Measurements from ENCODE around the gene DPH6. TPM values are rescaled to one million over a fixed set of nuclear protein-coding genes. Genes with fewer than 3 reads are reported as not detected.

The DPH6 gene
- total RNA-seq, 1 donor from 2014 or later, result 30.0 TPM

DNA sequence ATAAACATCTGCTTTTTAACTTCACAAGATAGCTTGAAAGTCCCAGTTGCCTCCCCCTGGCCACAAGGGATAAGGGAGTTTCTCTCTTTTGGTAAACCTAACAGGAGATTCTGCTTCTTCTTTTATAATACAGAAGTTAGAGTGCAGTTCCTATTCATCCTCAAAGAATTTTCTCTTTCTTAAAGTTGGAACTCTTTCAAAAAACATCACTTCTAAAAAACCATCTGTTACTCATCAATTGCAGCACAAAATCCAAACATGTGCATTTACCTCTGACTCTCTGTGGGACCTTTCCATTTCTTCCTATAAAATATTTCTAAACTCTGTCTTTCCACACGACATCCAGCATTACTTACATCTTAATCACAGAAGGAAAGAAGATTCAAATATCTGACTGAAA, 5.1 kb downstream of the DPH6 start:
- peak; percentile 56 for DNase-seq

DNA sequence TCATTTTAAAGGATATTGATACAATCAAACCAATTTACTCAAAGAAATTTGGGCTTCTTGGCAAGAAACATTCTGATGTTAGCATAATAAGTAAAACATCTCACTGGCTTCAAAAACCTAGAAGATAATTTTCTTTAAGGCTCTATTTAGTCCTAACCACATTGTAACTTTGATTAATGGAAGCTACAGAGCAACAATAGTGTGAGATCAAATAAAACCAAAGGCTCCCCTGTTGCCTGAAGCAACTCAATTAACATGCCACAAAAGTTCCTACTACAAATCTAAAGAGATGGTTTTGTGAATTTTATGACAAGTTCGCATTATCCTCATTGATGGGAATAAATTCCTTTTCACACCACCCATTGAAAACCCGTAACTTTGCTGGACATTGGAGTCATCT, 5.9 kb downstream of the DPH6 start:
- no peak for DNase-seq

DNA sequence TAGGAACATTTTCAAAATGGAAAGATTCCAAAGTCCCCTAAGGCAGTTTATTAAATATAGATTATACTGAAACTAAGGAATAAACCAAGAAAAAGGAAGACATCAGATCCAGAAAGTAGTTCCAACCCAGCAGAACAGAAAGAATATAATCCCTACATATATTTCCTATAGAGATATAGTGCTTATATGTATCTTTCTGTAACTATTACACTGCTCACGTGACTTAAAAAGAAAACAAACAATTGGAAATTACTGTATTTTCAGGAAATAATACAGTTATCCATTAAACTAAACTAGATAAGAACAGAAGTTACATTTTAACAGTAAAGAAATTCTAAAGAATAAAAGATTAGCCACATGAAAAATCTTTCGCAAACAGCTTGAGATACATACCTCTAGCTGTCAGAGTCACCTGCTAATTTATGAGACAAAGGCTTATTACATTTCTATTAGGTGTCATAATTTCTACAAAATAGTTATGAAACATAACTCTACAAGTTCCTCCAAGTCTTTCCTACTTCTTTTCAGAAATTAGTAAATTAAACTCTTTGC, 10.5 kb downstream of the DPH6 start:
- no peak for DNase-seq

DNA sequence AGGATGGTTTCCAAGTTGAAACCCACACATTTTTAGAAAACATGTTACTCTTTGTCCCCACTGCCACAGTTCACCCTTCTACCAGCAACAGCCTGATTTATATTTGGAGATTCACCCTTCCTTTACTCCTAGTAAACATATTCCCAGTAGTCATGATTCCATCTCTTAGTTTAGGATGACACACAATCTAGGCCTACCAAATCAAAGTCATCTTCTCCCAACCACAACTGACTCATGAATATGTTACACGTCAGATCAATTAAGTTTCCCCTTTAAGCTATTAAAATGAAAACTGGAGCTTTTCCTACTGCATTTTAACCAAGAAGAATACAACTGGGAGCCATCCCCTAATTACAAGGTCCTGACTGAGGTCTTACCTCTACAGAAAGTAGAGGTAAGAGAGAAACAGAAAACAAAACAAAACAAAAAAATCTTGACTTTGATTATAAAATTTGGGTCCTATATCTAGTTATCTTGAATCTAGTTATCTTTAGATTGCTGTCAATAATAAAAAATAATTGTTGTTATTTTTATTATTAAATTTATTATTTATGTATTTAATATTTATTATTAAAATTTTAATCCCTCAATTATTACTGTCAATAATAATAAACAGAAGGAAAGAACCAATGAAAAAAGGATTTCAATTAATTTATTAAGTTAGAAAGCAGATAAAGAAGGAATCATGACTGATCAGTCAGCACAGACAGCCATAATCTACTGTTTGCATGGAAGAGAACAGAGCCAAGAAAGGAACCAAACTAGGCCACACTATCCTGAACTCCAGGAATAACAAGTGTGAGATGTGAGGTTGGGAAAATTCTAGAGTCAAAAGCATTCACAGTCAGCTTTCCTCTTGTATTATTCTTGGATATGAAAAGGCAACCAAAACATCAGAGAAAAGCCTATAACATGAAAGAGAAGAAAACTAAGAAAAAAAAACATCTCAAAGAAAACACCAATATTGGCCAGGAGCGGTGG, 12.5 kb downstream of the DPH6 start:
- DNase-seq, result no peak

DNA sequence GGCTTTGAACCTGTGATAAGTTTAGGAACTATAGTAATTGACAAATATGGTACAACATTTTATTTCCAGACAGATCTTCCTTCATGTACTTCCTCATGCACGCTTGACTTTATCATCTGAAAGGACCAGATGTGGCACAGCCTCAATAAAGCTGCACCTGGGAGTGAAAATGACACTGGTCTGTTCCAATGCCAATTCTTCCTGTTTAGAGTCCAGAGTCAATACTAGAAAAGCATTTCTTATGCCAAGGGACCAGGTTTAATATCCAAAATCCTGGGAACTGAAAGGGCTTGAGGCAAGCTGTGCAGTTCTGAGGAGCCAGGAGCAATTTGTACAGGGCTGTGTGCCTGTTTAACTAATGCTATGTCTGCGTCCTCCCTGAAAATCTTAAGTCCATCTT, 15.3 kb downstream of the DPH6 start:
- no peak for DNase-seq

DNA sequence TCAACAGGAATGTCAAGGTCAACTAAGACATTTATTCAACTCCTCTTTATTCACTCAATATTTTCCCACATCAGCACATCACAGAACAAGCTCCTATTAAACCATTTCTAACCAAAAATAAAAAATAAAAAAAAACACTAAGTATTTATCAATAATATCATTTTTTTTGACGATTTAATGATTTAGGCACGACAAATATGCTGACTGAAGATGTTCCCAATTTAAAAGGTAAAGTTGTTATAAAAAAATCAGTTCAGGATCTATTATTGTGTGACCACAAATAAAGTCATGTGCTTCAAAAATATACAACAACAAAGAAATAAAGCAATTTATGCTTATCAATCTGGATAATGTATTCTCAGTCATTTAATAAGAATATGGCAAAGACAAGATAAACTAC, 16.2 kb downstream of the DPH6 start:
- DNase-seq, result no peak

DNA sequence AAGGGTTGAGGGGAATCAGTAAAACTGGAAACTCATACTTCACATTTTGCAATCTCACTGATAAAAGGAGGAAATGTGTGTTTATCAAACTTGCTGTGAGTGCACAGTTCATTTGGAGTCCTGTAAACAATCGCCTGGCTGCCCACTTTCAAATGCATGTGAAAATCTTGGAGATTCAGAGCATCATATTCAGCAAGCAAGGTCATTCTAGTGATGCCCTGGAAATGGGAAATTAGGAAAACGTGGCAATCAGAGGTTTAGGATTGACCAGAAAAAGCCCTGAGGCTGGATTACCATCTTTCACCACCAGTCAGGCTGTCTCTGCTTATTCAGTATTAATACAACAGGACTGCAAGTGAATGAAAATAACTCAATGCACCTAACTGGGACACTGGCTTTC, 23.9 kb downstream of the DPH6 start:
- DNase-seq, result no peak

DNA sequence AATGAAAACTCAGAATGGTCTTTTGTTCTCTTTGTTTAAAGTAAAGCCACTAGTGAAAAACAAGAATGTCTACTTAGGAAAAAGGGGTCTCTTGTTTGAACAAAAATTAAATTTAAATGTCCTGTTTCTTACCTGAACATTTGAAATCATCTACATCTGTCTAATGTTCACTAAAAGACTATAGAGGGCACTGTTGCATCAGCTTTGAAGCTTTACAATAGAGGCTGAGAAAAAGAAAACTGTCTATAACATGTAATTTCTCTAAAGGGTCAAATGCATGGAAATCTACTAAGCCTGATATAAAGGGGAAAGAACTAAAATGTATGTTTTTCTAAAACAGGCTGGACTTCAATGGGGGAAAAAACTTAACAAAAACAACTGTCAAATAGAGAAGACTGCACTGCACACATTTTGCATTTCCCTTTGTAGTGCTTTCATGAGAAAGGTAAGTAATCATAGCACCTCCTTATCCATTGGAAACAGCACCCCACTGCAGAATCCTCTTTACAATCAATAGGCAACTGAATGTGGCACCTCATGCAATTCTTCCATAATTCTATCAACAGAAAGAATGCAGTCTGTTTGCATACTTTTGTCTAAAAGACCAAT, 26.3 kb downstream of the DPH6 start:
- DNase-seq, result peak; percentile 85

DNA sequence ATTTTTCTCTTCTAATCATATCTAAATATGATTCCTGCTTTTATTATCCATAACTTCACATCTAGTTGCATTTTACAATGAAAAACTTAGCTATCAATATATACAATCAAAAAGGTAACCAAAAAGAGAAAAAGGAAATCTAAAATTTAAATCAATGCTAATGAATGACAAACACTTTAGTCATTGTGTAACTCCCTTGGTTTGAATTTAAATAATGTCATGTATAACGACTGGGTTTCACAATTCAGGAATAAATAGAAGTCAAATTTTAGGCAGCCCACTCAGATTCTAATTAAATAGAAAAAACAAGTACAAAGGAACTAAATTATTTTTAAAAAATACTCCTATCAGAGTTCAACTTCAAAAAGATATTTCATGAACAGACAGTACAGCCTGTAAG, 26.9 kb downstream of the DPH6 start:
- no peak for DNase-seq

DNA sequence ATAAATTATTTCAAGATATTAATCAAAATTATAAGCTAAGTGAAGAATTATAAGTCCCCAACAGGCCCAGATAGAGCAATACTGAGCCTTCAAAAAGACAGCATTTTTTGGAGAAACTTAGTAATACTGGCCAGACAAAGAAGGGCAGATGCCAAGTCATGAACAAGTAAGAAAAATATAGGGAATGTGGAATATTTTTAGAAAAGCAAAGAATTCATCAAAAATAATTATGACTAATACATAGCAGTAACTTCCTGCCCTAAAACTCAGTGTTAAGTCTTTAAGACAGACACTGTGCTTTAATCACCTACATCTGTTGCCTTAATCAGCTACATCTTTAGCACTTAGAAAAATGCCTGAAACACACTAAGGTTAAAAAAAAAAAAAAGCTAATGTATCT, 31.2 kb downstream of the DPH6 start:
- no peak for DNase-seq

DNA sequence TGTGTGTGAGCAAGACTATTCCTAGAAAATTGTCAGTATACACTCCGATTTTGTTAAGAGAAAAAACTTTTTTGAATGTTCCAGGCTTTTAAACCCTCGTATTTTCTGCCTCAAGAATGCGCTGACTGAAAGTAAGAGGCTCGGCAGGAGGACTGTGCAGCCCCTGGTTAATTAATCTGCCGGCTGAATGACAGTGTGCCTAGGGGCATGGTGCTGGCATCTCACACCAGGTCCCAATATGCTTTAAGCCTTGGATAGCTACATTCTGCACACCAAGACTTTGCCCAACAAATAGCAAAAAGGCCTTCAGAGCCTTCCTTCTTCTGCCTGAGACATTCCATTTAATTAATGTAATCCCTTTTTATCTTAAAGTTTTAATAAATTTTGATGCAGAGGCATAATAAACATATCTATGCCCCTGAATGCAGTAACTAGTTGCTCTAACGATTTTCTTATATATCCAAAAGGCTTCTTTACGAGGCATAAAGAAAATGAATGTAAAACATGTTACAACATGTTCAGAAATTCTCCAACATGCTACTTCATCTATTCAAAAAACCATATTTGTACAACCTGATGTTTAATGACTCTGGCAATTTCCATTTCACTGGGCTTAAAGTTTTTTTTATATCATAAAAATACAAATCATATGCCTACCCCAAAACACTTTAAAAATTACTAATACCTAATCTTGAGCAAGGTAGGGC, 37.9 kb downstream of the DPH6 start:
- DNase-seq, result no peak

DNA sequence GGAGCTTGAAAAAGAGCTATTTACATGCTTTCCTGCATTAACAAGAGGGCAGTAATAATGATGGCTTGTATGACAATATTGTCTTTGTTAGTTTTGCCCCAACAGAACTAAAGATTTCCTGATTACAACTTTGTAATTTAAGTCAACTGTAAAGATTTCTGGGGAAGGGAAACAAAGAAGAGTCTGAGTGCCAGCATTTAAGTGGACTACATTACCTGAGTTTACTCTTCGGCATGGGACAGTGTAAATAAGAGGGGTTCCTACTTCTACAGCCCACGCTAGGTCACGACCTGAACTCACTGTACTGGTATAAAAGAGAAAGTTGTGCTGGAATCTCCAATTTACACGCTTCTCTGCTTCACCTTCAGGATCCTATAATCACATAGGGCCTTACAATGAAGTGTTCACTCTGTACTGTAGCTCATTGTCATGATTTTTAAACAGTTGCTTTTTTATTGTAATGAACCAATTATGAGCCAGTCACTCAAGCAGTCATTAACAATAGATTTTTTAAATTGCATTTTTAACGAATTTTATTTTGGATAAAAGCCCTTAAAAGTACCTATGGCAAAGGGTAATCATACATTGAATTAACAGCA, 39.6 kb downstream of the DPH6 start:
- DNase-seq, result no peak

DNA sequence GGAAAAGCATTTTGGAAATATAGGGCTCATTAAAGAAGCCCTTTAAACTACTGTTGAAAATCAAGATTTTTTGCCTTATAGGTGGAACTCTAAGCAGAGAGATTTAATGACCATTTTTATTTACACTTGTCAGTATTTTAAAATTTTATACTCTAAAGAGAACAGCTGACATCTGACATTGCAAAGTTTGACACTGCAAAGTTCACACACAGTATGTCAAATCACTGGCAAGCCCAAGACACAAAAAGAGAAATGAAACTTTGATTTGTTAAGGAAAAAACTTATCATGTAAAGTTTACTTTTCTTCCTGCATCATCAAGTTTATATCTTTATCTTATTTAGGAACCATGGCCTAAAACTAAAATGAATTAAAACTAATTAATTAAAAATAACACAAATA, 40.2 kb downstream of the DPH6 start:
- no peak for DNase-seq

DNA sequence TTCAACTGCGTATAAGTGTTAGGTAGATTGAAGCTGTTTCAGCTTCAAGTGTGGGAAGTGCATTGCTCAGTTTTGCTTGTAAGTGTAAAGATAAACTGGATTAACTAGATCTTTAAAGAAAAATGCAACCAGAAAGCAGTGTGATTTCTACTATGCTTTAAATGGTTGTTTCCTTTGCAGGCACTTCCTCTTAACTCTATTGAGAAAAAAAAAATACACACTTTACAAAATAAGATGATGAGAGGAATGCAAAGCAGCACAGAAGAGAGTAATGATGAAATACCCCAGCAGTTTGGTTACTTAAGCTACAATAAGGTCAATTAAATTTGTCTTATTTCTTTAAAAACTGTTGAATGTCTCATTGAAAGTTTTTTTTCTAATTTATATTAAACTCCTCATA, 40.8 kb downstream of the DPH6 start:
- DNase-seq, result no peak

DNA sequence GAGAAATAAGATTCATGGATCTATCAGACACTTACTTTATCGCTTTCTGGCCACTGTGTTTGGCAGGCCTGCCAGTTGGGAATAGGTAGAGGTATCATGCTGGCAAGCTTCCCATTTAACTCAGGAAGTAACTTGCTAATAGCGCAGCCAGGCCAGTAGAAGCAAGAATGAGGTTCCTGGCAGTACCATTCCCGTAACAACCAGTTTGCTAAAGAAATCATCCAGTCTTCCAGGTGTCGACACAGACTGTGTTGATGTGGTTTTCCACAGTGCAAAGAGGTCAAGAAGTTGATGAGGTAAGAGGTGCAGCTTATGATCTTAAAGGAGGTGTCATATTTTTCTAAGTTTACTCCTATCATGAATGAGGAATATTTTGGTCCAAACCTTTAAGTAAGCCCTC, 46.2 kb downstream of the DPH6 start:
- no peak for DNase-seq

DNA sequence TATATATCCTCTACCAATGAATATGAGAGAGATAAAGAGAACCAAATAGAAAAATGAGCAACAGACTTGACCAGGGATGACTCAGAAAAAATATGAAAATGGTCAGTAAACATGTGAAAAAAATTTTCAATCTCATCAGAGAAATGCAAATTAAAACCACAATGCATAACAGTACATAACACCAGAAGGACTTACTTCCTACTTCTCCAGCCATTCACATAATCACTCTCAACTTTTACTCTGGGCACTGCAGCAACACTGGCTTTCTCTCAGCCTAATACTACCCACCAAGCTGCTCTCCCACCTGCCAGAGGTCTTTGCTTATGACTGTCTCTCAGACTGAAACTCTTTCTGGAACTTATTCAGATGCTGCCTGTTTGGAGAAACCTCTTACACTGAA, 49.4 kb downstream of the DPH6 start:
- no peak for DNase-seq

DNA sequence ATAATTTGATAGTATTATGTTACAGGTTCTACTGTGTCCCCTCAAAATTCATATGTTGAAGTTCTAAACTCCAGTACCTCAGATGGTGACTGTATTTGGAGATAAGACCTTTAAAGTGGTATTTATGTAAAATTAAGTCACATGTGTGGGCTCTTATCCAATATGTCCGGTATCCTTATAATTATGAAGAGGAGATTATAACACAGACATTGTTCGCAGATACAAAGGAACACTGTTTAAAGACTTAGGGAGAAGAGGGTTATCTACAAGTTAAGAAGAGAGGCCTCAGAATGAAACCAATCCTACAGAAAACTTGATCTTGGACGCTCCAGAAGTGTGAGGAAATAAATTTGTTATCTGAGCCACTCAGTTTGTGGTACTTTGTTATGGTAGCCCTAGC, 50.9 kb downstream of the DPH6 start:
- DNase-seq, result no peak

DNA sequence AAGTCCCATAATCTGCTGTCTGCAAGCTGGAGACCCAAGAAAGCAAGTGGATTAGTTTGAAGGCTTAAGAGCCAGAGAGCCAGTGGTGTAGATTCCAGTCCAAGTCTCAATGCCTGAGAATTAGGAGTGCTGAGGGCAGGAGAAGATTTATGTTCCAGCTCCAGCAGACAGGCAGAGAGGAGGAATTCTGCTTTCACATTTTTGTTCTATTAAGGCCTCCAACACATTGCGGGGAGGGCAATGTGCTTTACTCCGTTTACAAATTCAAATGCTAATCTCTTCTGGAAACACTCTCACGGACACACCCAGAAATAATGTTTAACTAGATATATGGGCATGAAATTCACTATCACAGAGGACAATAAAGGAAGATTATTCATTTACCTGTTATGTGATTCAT, 54.0 kb downstream of the DPH6 start:
- DNase-seq, result no peak

DNA sequence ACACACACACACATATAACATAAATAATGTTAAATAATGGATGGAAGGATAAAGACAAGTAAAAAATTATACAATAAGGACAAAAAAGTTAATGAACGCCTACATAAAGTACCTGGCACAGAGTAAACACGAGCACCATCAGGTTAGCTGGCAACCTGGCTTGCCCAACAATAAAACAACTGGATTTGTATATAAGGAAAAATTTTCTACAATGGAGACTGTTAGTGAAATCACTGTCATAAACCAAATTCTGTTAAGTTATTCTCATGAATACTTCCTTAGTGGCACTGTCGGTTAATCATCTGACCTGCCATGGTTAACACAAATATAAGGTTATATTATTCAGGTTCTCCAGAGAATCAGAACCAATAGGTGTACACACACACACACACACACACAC, 54.8 kb downstream of the DPH6 start:
- no peak for DNase-seq

DNA sequence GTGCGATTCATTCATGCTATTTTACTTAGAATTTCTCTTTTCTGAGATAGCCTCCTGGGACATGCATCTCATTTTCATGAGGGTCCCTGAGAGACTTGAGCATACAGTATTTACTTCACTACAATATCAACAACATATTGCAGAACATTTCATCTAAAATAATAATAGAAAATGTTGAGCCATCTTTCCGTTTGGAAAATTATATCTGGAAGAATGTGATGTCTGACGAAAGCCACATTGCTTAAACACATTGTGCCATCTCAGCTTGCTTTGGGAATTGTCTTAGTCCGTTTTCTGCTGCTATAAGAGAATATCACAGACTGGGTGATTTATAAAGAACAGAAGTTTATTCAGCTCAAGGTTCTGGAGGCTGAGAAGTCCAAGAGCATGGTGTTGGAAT, 55.5 kb downstream of the DPH6 start:
- no peak for DNase-seq

DNA sequence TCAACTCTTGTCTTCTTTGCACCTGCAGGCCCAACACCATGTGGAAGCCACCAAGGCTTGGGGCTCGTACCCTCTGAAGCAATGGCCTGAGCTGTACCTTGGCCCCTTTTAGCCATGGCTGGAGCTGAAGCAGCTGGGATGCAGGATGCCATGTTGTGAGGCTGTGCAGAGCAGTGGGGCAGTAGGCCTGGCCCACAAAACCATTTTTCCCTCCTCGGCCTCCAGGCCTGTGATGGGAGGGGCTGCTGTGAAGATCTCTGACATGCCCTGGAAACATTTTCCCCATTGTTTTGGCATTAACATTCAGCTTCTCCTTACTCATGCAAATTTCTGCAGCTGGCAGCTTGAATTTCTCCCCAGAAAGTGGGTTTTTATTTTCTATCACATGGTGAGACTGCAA, 58.5 kb downstream of the DPH6 start:
- no peak for DNase-seq

DNA sequence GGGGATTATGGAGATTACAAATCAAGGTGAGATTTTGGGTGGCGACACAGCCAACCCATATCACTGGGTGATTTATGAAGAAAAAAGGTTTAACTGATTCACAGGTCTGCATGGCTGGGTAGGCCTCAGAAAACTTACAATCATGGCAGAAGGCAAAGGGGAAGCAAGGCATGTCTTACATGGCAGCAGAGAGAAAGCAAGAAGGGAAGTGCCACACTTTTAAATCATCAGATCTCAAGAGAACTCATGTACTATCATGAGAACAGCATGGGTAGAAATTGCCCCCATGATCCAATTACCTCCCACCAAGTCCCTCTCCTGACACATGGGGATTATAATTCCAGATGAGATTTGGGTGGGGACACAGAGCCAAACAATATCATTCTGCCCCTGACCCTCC, 59.7 kb downstream of the DPH6 start:
- DNase-seq, result no peak

DNA sequence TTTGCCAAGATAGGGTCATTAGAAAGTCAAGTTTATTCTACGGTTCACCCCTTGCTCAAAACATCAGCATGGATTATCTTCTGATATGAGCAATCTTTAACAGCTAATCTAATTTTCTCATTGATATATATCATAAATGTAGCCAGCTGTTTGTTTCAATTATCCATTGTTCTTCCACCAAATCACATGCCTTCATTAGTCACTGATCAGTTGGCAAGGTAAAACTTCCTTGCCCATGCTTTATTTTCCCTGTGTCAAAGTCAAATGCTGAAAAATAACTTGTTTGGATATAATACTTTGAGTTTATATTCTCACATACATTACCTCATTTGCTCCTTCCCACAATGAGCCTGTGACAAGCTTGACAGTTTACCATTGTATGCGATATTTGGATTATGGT, 60.6 kb downstream of the DPH6 start:
- DNase-seq, result no peak
